Fibroblast of lung (primary cell): ENCODE measurements around the gene ARSK.

ENCODE experiments used
- EZH2 ChIP-seq: IDR thresholded peaks from 2 replicates; pipeline ENCODE4 v1.5.1; 2012; ENCODE audit warnings: low read length, control low read depth, mild to moderate bottlenecking; ENCODE audit errors: missing control alignments
- TF ChIP-seq, protein P1 (sequence below), 2 donors: IDR thresholded peaks in 1 of 2; conservative IDR thresholded peaks in 1 of 2; 1 replicate in 1 of 2; 2 replicates in 1 of 2; pipeline ENCODE4 v1.5.1; 2011 to 2012; ENCODE audit warnings: low read length in 2 of 2, control low read depth in 1 of 2, inconsistent platforms in 1 of 2, low read depth in 1 of 2, mild to moderate bottlenecking in 1 of 2

DNA sequence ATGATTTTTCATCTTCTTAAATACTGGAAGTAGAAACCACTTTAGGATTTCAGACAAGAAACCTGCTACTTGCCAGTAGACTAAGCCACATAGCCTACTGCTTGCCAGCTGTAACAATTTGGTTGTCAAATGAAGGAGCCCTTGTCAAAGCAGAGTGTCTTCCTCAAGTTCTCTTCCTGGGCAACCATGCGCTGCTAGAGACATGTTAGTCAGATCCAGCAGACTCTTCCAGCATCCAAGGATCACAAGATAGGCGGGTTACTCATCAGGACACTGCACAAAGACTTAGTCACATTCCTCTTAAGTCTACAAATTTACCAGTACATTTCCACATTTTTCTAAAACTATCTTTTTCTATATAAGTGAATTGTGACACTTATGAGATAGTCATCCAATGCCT is 24.5 kb upstream of the ARSK start:
- TF ChIP-seq, protein P1, sequence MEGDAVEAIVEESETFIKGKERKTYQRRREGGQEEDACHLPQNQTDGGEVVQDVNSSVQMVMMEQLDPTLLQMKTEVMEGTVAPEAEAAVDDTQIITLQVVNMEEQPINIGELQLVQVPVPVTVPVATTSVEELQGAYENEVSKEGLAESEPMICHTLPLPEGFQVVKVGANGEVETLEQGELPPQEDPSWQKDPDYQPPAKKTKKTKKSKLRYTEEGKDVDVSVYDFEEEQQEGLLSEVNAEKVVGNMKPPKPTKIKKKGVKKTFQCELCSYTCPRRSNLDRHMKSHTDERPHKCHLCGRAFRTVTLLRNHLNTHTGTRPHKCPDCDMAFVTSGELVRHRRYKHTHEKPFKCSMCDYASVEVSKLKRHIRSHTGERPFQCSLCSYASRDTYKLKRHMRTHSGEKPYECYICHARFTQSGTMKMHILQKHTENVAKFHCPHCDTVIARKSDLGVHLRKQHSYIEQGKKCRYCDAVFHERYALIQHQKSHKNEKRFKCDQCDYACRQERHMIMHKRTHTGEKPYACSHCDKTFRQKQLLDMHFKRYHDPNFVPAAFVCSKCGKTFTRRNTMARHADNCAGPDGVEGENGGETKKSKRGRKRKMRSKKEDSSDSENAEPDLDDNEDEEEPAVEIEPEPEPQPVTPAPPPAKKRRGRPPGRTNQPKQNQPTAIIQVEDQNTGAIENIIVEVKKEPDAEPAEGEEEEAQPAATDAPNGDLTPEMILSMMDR (conservative IDR thresholded peaks at IDR 0.05 in 1 of 2, IDR thresholded peaks at IDR 0.05 in 1 of 2; ENCODE audit: low read depth in 1 of 2, low read length in 2 of 2) = no peak
- TF ChIP-seq EZH2 = no peak
